Trophoblast cell (in vitro differentiated cells and primary cell): Measurements from ENCODE around the gene CTSW.

Source experiments
- DNase-seq, 2 donors: peaks; one replicate each; pipeline ENCODE4 v3.0.0-alpha.2; 2016
- H2AFZ ChIP-seq: 2 replicates; pipeline ENCODE4 v1.6.1; 2013; ENCODE audit warnings: low read length, moderate library complexity, mild to moderate bottlenecking; ENCODE audit not compliant: insufficient read depth, poor library complexity
- H2AK5ac ChIP-seq: 2 replicates; pipeline ENCODE4 v1.6.1; 2013; ENCODE audit warnings: mild to moderate bottlenecking, low read length
- H2BK120ac ChIP-seq: 2 replicates; pipeline ENCODE4 v1.6.1; 2013; ENCODE audit warnings: low read length, mild to moderate bottlenecking, moderate library complexity; ENCODE audit not compliant: insufficient read depth, poor library complexity
- H2BK12ac ChIP-seq: 2 replicates; pipeline ENCODE4 v1.6.1; 2013; ENCODE audit warnings: mild to moderate bottlenecking, low read length, moderate library complexity
- H2BK5ac ChIP-seq: 2 replicates; pipeline ENCODE4 v1.6.1; 2013; ENCODE audit warnings: low read length, low read depth, moderate library complexity, mild to moderate bottlenecking; ENCODE audit not compliant: poor library complexity
- H3K14ac ChIP-seq: 2 replicates; pipeline ENCODE4 v1.6.1; 2013; ENCODE audit warnings: mild to moderate bottlenecking, low read length
- H3K18ac ChIP-seq: 2 replicates; pipeline ENCODE4 v1.6.1; 2013; ENCODE audit warnings: mild to moderate bottlenecking, low read length
- H3K23ac ChIP-seq: 2 replicates; pipeline ENCODE4 v1.6.1; 2013; ENCODE audit warnings: low read length
- H3K27ac ChIP-seq: 2 replicates; pipeline ENCODE4 v1.5.1; 2013; ENCODE audit warnings: low read depth, mild to moderate bottlenecking, inconsistent platforms, low read length, moderate library complexity
- H3K27me3 ChIP-seq: 2 replicates; pipeline ENCODE4 v1.6.1; 2013; ENCODE audit warnings: inconsistent platforms, mild to moderate bottlenecking, low read length, moderate library complexity; ENCODE audit not compliant: insufficient read depth
- H3K36me3 ChIP-seq, 2 experiments: 1 replicate in 1 of 2; 2 replicates in 1 of 2; pipeline ENCODE4 v1.6.1; 2013; ENCODE audit warnings: low read length in 2 of 2, mild to moderate bottlenecking in 2 of 2, moderate library complexity in 1 of 2; ENCODE audit not compliant: insufficient read depth in 2 of 2, control insufficient read depth in 1 of 2
- H3K4ac ChIP-seq: 2 replicates; pipeline ENCODE4 v1.6.1; 2013; ENCODE audit warnings: low read depth, mild to moderate bottlenecking, low read length, moderate library complexity
- H3K4me1 ChIP-seq, 2 experiments: 1 replicate in 1 of 2; 2 replicates in 1 of 2; pipeline ENCODE4 v1.6.1; 2013; ENCODE audit warnings: low read length in 2 of 2, mild to moderate bottlenecking in 2 of 2, moderate library complexity in 1 of 2; ENCODE audit not compliant: insufficient read depth in 2 of 2, control insufficient read depth in 1 of 2
- H3K4me2 ChIP-seq: 2 replicates; pipeline ENCODE4 v1.6.1; 2013; ENCODE audit warnings: inconsistent platforms, mild to moderate bottlenecking, low read length, moderate library complexity
- H3K4me3 ChIP-seq: 2 replicates; pipeline ENCODE4 v1.5.1; 2013; ENCODE audit warnings: mild to moderate bottlenecking, low read depth, low read length, inconsistent platforms
- H3K79me1 ChIP-seq: one replicate; pipeline ENCODE4 v1.6.1; 2013; ENCODE audit warnings: low read length
- H3K79me2 ChIP-seq: 2 replicates; pipeline ENCODE4 v1.6.1; 2013; ENCODE audit warnings: low read length, mild to moderate bottlenecking; ENCODE audit not compliant: control insufficient read depth, insufficient read depth, poor library complexity
- H3K9ac ChIP-seq: 2 replicates; pipeline ENCODE4 v1.6.1; 2013; ENCODE audit warnings: mild to moderate bottlenecking, low read length
- H3K9me3 ChIP-seq: 2 replicates; pipeline ENCODE4 v1.6.1; 2013; ENCODE audit warnings: low read depth, mild to moderate bottlenecking, control low read depth, inconsistent platforms, low read length; ENCODE audit not compliant: insufficient read depth
- H4K12ac ChIP-seq: 2 replicates; pipeline ENCODE4 v1.6.1; 2013; ENCODE audit warnings: low read depth, mild to moderate bottlenecking, low read length, moderate library complexity
- H4K8ac ChIP-seq: 2 replicates; pipeline ENCODE4 v1.6.1; 2013; ENCODE audit warnings: low read depth, mild to moderate bottlenecking, low read length, moderate library complexity
- H4K91ac ChIP-seq: one replicate; pipeline ENCODE4 v1.6.1; 2013; ENCODE audit warnings: low read depth, mild to moderate bottlenecking, low read length, moderate library complexity
- WGBS: extraction: QIAGEN DNeasy Blood & Tissue Kit; methylation state at CpG from one replicate; pipeline ENCODE4 v1.1.7; 2013; ENCODE audit warnings: missing lambda C conversion rate; ENCODE audit not compliant: insufficient read length, insufficient coverage; ENCODE audit errors: extremely low coverage; 5-methylcytosine and 5-hydroxymethylcytosine counted together

CTSW gene

DNA sequence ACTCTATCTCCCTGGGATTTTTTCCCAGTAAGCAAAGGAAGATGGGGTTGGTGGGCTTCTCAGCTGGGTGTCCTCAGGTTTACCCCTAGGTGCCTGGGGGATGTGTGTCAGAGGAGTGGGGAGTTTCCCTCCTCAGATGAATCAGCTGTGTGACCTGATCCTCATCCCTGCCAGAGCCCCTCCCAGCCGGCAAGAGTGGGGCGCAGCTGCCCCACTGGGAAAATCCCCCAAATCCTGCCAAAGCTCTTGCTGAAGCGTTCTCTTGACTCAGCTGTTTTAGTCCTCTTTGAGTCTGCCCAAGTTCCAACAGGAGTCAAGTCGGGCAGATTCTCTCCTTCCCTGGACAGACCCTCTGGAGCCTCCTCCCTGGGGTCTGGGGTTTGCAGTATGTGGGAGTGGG, 33.2 kb downstream of the CTSW start:
- DNase-seq = no peak
- Histone ChIP-seq H2BK12ac (no peak overlapping the region), H3K14ac (no peak overlapping the region)

DNA sequence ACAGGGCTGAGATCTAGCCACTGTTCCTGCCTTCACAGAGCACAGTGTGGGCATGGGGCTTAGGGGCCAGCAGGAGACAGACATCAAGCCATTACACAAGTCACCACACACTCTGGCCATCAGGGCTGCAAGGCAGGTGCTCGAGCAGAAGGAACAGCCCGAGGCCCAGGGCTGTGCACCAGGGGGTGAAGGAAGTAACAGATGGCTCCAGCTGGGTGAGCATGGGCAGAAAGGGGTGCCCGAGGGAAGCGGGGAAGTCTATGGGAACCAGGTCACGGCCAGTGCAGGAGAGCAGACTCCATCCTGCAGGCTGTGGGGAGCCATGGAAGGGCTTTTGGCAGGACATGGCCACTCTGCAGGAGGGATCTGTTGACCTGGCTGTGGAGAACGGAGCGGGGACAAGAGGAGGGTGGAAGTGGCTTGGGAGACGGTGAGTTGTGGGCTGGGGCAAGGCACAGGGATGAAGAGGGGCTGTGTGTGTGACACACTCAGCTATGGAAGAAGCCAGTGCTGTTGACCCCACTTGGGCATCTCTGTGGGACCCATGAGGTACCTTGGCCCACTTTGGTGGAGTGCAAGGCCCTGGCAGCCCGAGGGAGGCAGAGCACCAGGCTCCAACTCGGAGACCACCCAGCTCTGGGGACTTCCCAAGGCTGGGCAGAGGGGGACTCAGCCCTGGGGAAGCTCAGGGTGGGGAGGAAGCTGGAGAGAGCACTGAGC, 35.6 kb downstream of the CTSW start:
- Histone ChIP-seq H3K4me2 (peak overlapping the region; percentile 27), H2BK120ac (peak overlapping the region; percentile 42), H3K4me1 (peaks cover 40 to 43% of the 10 kb centered on the region in 2 experiments)

More for the DNA sequence above, 33.2 kb downstream of the CTSW start:
- Histone ChIP-seq H2BK5ac (peak overlapping the region; percentile 9), H4K12ac (no peak overlapping the region), H3K4me3 (no peak overlapping the region), H3K4me2 (no peak overlapping the region), H4K91ac (no peak overlapping the region), H3K79me2 (no peaks in the 10 kb centered on the region), H3K27ac (no peak overlapping the region), H3K4me1 (peaks cover 32 to 33% of the 10 kb centered on the region in 2 experiments), H3K9ac (no peak overlapping the region), H2AK5ac (no peak overlapping the region), H3K4ac (no peak overlapping the region), H2BK120ac (no peak overlapping the region), H3K23ac (no peak overlapping the region), H3K36me3 (peaks cover 8 to 9% of the 10 kb centered on the region in 2 experiments), H3K9me3 (no peaks in the 10 kb centered on the region), H3K18ac (no peak overlapping the region), H3K27me3 (no peaks in the 10 kb centered on the region), H3K79me1 (peaks cover 12% of the 10 kb centered on the region), H4K8ac (no peak overlapping the region), H2AFZ (no peak overlapping the region)
- no CpG with 5 or more reads among the region's 4 CpGs for WGBS

DNA sequence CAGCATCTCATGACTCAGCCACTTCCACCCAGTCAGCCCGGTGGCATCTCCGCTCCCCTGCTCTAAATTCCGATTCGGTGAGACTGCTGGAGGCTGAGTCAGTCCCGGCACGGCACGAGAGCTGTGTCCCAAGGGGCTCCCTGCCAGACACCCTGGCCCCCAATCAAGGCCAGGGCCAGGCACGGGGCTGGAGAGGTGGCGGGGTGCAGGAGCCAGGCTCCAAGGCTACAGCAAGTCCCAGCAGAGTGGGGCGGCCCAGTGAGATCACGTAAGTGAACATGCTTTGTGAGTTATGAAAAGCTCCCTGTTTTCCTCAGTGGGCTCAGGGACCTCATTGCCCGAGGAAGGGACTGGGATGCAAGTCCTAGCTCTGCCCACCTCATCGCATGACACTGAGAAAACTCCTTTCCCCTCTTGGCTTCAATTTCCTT, 36.2 kb downstream of the CTSW start:
- peaks cover 14% of the 10 kb centered on the region in 2 experiments for H3K36me3 ChIP-seq
- peak overlapping the region; percentile 52 for H4K91ac ChIP-seq
- peak overlapping the region; percentile 45 for H2BK5ac ChIP-seq
- no peak overlapping the region for H3K9ac ChIP-seq
- H4K12ac ChIP-seq = peak overlapping the region; percentile 16
- H3K18ac ChIP-seq = peak overlapping the region; percentile 52
- H3K79me2 ChIP-seq = peaks cover 10% of the 10 kb centered on the region
- H3K4me2 ChIP-seq = peak overlapping the region; percentile 27
- H4K8ac ChIP-seq = peak overlapping the region; percentile 43
- peak overlapping the region; percentile 43 for H2BK120ac ChIP-seq
- H2AK5ac ChIP-seq = no peak overlapping the region
- no peak overlapping the region for H3K4me3 ChIP-seq
- H3K79me1 ChIP-seq = peaks cover 19% of the 10 kb centered on the region
- peak overlapping the region; percentile 28 for H3K4ac ChIP-seq
- no peak overlapping the region for H2AFZ ChIP-seq
- peak; percentile 90 to 92 for DNase-seq
- peak overlapping the region; percentile 58 for H2BK12ac ChIP-seq
- no CpG with 5 or more reads among the region's 13 CpGs for WGBS
- H3K27me3 ChIP-seq = no peaks in the 10 kb centered on the region
- H3K14ac ChIP-seq = peak overlapping the region; percentile 36
- H3K27ac ChIP-seq = peak overlapping the region; percentile 79
- H3K9me3 ChIP-seq = peaks cover 2% of the 10 kb centered on the region
- no peak overlapping the region for H3K23ac ChIP-seq
- peaks cover 43 to 46% of the 10 kb centered on the region in 2 experiments for H3K4me1 ChIP-seq

More for the DNA sequence above, 35.6 kb downstream of the CTSW start:
- Histone ChIP-seq H4K91ac (peak overlapping the region; percentile 68), H3K79me1 (peaks cover 19% of the 10 kb centered on the region), H3K36me3 (peaks cover 8 to 9% of the 10 kb centered on the region in 2 experiments), H3K18ac (peak overlapping the region; percentile 59), H2AK5ac (peak overlapping the region; percentile 83), H3K9ac (no peak overlapping the region), H4K8ac (peak overlapping the region; percentile 54), H2BK5ac (peak overlapping the region; percentile 28), H3K23ac (no peak overlapping the region), H3K4me3 (no peak overlapping the region), H2AFZ (no peak overlapping the region), H3K14ac (peak overlapping the region; percentile 44), H3K9me3 (no peaks in the 10 kb centered on the region), H3K27ac (peak overlapping the region; percentile 62), H4K12ac (no peak overlapping the region), H3K79me2 (peaks cover 10% of the 10 kb centered on the region), H3K4ac (peak overlapping the region; percentile 1), H3K27me3 (no peaks in the 10 kb centered on the region), H2BK12ac (peak overlapping the region; percentile 46)
- DNase-seq = no peak
- no CpG with 5 or more reads among the region's 10 CpGs for WGBS

DNA sequence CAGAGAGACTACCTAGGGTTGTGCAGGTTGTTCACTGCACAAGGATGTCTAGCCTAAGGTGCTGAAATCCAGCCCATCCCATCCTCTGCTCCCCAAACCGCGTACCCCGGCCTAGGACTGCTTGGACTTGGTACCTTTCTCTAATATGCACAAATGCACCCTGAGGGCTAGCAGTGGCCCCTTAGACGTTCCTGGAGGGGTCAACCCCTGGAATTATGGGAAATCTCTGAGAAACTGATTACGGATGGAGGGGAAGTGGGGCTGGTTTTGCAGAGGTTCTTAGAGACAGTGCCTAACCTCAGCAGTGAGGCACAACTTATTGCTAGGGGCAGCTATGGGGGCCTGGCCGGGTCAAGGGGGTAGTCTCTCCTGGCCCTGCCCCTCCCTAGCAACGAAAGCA, 36.8 kb downstream of the CTSW start:
- no CpG with 5 or more reads among the region's 7 CpGs for WGBS
- peaks cover 10% of the 10 kb centered on the region for H3K79me2 ChIP-seq
- H3K18ac ChIP-seq = no peak overlapping the region
- no peak overlapping the region for H2AFZ ChIP-seq
- H4K12ac ChIP-seq = no peak overlapping the region
- H4K8ac ChIP-seq = no peak overlapping the region
- H2BK12ac ChIP-seq = peak overlapping the region; percentile 35
- H2AK5ac ChIP-seq = no peak overlapping the region
- peak overlapping the region; percentile 43 for H2BK120ac ChIP-seq
- no peak overlapping the region for H2BK5ac ChIP-seq
- peaks cover 18% of the 10 kb centered on the region in 2 experiments for H3K36me3 ChIP-seq
- peak overlapping the region; percentile 52 for H4K91ac ChIP-seq
- no peak overlapping the region for H3K4ac ChIP-seq
- H3K23ac ChIP-seq = no peak overlapping the region
- H3K4me3 ChIP-seq = no peak overlapping the region
- no peak overlapping the region for H3K4me2 ChIP-seq
- H3K9ac ChIP-seq = no peak overlapping the region
- H3K14ac ChIP-seq = peak overlapping the region; percentile 36
- H3K27me3 ChIP-seq = no peaks in the 10 kb centered on the region
- peaks cover 19% of the 10 kb centered on the region for H3K79me1 ChIP-seq
- peaks cover 43 to 45% of the 10 kb centered on the region in 2 experiments for H3K4me1 ChIP-seq
- H3K27ac ChIP-seq = peak overlapping the region; percentile 79
- no peak for DNase-seq
- H3K9me3 ChIP-seq = peaks cover 2% of the 10 kb centered on the region
